ENCODE results near the gene SLC25A25. TPM values are rescaled to one million over a fixed set of nuclear protein-coding genes. Genes with fewer than 3 reads are reported as not detected.

Gene SLC25A25
- total RNA-seq, 1 experiment from 2014 or later: 10.7 TPM

- no TSS peak for BruUV-seq (replicated peaks)
- Histone ChIP-seq H3K4me3 (ENCODE audit: low read depth in 2 of 2, low read length in 2 of 2) (no peak overlapping the region), H3K36me3 (ENCODE audit: control insufficient read depth, insufficient read depth, low read length) (no peaks in the 10 kb centered on the region), H3K27ac (ENCODE audit: low read length) (no peak overlapping the region), H3K9me3 (ENCODE audit: control insufficient read depth, insufficient read depth, low read depth, low read length) (no peaks in the 10 kb centered on the region), H3K27me3 (ENCODE audit: control insufficient read depth, insufficient read depth, low read length) (no peaks in the 10 kb centered on the region), H3K4me1 (ENCODE audit: control insufficient read depth, insufficient read depth, low read length) (peaks cover 20% of the 10 kb centered on the region)
- TF ChIP-seq REST (IDR thresholded peaks at IDR 0.05; ENCODE audit: insufficient read depth in 1 of 2, low read depth in 2 of 2, low read length in 1 of 2): no peak
- CTCF ChIA-PET: interaction anchor here (0.6 kb wide), 1 partner anchor 342 kb away, joined by 14 read pairs; no protein-coding TSS in a partner anchor
- DNase-seq (ENCODE audit: low read depth, low spot score) (no peak), ATAC-seq (no peak)
- intact Hi-C loops (cut with micrococcal nuclease; ENCODE audit: unreplicated experiment): no loop called here
- in situ Hi-C loops (cut with HindIII; ENCODE audit: low pct_unique_long_range_greater_than_20kb, low sequenced_read_pairs): loop anchor here (25.0 kb wide), 1 partner anchor 160 kb away; the partner anchor contains the start of genes DPM2 and PIP5KL1
- POLR2A ChIA-PET: interaction anchor here (0.6 kb wide), 1 partner anchor 10 kb away, joined by 3 read pairs; no protein-coding TSS in a partner anchor
Observed at GRCh38 chr9:128097543-128098296, 29.7 kb downstream of the SLC25A25 start.

GRCh38 chr9:128098297-128099230, 30.5 kb downstream of the SLC25A25 start:
- intact Hi-C loops (cut with micrococcal nuclease; ENCODE audit: unreplicated experiment) (no loop called here), in situ Hi-C loops (cut with HindIII; ENCODE audit: low pct_unique_long_range_greater_than_20kb, low sequenced_read_pairs) (loop anchor here (25.0 kb wide), 1 partner anchor 161 kb away; the partner anchor contains the start of genes DPM2 and PIP5KL1)
- H3K4me3 ChIP-seq (ENCODE audit: low read depth in 2 of 2, low read length in 2 of 2): no peak overlapping the region
- DNase-seq (ENCODE audit: low read depth, low spot score) (no peak), ATAC-seq (no peak)
- no peak overlapping the region for H3K27ac ChIP-seq (ENCODE audit: low read length)
- H3K9me3 ChIP-seq (ENCODE audit: control insufficient read depth, insufficient read depth, low read depth, low read length): no peaks in the 10 kb centered on the region
- no peaks in the 10 kb centered on the region for H3K27me3 ChIP-seq (ENCODE audit: control insufficient read depth, insufficient read depth, low read length)
- ChIA-PET CTCF (interaction anchor here (0.6 kb wide), 1 partner anchor 342 kb away, joined by 14 read pairs; no protein-coding TSS in a partner anchor), POLR2A (interaction anchor here (0.6 kb wide), 2 partner anchors 11 to 16 kb away, joined by 3 read pairs; no protein-coding TSS in a partner anchor)
- TF ChIP-seq REST (IDR thresholded peaks at IDR 0.05; ENCODE audit: insufficient read depth in 1 of 2, low read depth in 2 of 2, low read length in 1 of 2) (no peak), TCF7L2 (IDR thresholded peaks at IDR 0.05; ENCODE audit: low read depth, low read length) (no peak), POLR2AphosphoS5 (IDR thresholded peaks at IDR 0.05; ENCODE audit: low read depth, low read length) (no peak), CTCF (IDR thresholded peaks at IDR 0.05) (no peak), SIN3A (IDR thresholded peaks at IDR 0.05; ENCODE audit: borderline replicate concordance, insufficient read depth, low read depth, low read length) (no peak)
- no TSS peak for BruUV-seq (replicated peaks)
- H3K36me3 ChIP-seq (ENCODE audit: control insufficient read depth, insufficient read depth, low read length): no peaks in the 10 kb centered on the region
- H3K4me1 ChIP-seq (ENCODE audit: control insufficient read depth, insufficient read depth, low read length): peaks cover 17% of the 10 kb centered on the region
